ENCODE results near the gene RNF40.

The RNF40 gene

GRCh38 chr16:30764816-30765465, 2.8 kb downstream of the RNF40 start:
- DNase-seq = no peak

- DNase-seq = no peak
Measured at GRCh38 chr16:30766206-30766932, 4.2 kb downstream of the RNF40 start.

- no peak for DNase-seq
Measured at GRCh38 chr16:30766933-30767284, 4.8 kb downstream of the RNF40 start.

- peak; percentile 58 to 61 for DNase-seq
Measured at GRCh38 chr16:30767767-30768465, 5.8 kb downstream of the RNF40 start.

- no peak for DNase-seq
Measured at GRCh38 chr16:30768583-30769181, 6.6 kb downstream of the RNF40 start.

GRCh38 chr16:30769379-30770089, 7.4 kb downstream of the RNF40 start:
- DNase-seq = no peak

- DNase-seq = no peak
Measured at GRCh38 chr16:30771726-30772125, 9.6 kb downstream of the RNF40 start.

GRCh38 chr16:30773826-30774225, 11.7 kb downstream of the RNF40 start:
- DNase-seq = no peak

GRCh38 chr16:30774367-30775130, 12.4 kb downstream of the RNF40 start:
- DNase-seq = no peak

- DNase-seq = no peak
Measured at GRCh38 chr16:30775131-30775391, 12.9 kb downstream of the RNF40 start.

GRCh38 chr16:30775392-30776188, 13.5 kb downstream of the RNF40 start:
- DNase-seq = peak; percentile 57 to 63

- DNase-seq = no peak
Measured at GRCh38 chr16:30777591-30778297, 15.6 kb downstream of the RNF40 start.

GRCh38 chr16:30778549-30779244, 16.6 kb downstream of the RNF40 start:
- no peak for DNase-seq

- no peak for DNase-seq
Measured at GRCh38 chr16:30779596-30779995, 17.5 kb downstream of the RNF40 start.

GRCh38 chr16:30780021-30780420, 17.9 kb downstream of the RNF40 start:
- no peak for DNase-seq

GRCh38 chr16:30780549-30780948, 18.4 kb downstream of the RNF40 start:
- no peak for DNase-seq

GRCh38 chr16:30782486-30783279, 20.6 kb downstream of the RNF40 start:
- DNase-seq = no peak

- DNase-seq = no peak
Measured at GRCh38 chr16:30783280-30784109, 21.4 kb downstream of the RNF40 start.

GRCh38 chr16:30784215-30784614, 22.1 kb downstream of the RNF40 start:
- DNase-seq = no peak

Data from CD4-positive, alpha-beta T cell treated with Interleukin-4 for 1 hour (primary cell).